Glutamatergic neuron (in vitro differentiated cells): ENCODE measurements around the gene GNAS-AS1. TPM values are rescaled to one million over a fixed set of nuclear protein-coding genes. Genes with fewer than 3 reads are reported as not detected.

Experiments
- DNase-seq: peaks from one replicate; pipeline ENCODE4 v3.0.0; 2022
- H3K27ac Mint-ChIP-seq: one replicate; pipeline ENCODE4 v1.8.0; 2020; ENCODE audit warnings: mild to moderate bottlenecking, mixed read lengths, inconsistent platforms; ENCODE audit not compliant: unreplicated experiment
- H3K27me3 Mint-ChIP-seq: one replicate; pipeline ENCODE4 v1.8.0; 2020; ENCODE audit warnings: mild to moderate bottlenecking, moderate library complexity, mixed read lengths, inconsistent platforms; ENCODE audit not compliant: unreplicated experiment
- H3K36me3 Mint-ChIP-seq: one replicate; pipeline ENCODE4 v1.8.0; 2020; ENCODE audit warnings: mild to moderate bottlenecking, mixed read lengths, inconsistent platforms; ENCODE audit not compliant: unreplicated experiment
- H3K4me1 Mint-ChIP-seq: one replicate; pipeline ENCODE4 v1.8.0; 2020; ENCODE audit warnings: mild to moderate bottlenecking, low read depth, mixed read lengths, inconsistent platforms; ENCODE audit not compliant: unreplicated experiment
- H3K4me3 Mint-ChIP-seq: one replicate; pipeline ENCODE4 v1.8.0; 2020; ENCODE audit warnings: mild to moderate bottlenecking, mixed read lengths, inconsistent platforms; ENCODE audit not compliant: unreplicated experiment
- H3K9me3 Mint-ChIP-seq: one replicate; pipeline ENCODE4 v1.8.0; 2020; ENCODE audit warnings: mild to moderate bottlenecking, moderate library complexity, mixed read lengths, inconsistent platforms; ENCODE audit not compliant: unreplicated experiment
- total RNA-seq: library from RNA; stranded (reverse); fragmentation: NEBNext Ultra II Directional; extraction: Animal tissue kit (Norgen Biotek cat#: 25700); gene quantifications from one replicate; pipeline ENCODE4 v1.2.1, GENCODE V29; 2021; ENCODE audit not compliant: unreplicated experiment
- TF ChIP-seq, protein P1 (sequence below): fragments of 200-600 bp; sonication (generic); IDR thresholded peaks from one replicate; pipeline ENCODE4 v1.5.0; 2021; ENCODE audit not compliant: partially characterized antibody, unreplicated experiment

The GNAS-AS1 gene
- total RNA-seq, 1 donor from 2014 or later, result 11.7 TPM

DNA sequence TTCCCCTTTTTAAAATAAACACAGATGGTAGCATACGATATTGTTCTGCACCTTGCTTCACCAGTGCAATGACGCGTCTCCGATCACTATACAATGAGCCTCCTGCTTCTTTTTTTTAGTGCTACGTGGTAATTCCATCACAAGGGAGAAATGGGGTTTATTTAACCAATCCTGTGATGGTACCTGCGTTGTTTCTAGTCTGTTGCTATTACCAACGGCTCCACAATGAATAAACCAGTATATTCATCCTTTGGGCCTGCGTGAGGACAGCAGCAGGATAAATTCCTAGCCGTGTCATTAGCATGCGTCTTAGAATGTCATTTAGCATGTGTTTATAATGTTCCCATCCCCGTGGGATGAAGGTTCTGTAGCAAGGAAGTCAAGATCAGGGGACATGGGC is 42.9 kb downstream of the GNAS-AS1 start:
- Mint-ChIP-seq H3K9me3 (peaks cover 5% of the 10 kb centered on the region), H3K4me1 (peaks cover 6% of the 10 kb centered on the region), H3K27ac (no peak overlapping the region), H3K36me3 (no peaks in the 10 kb centered on the region), H3K27me3 (no peaks in the 10 kb centered on the region), H3K4me3 (no peak overlapping the region)
- no peak for DNase-seq
- TF ChIP-seq, protein P1, sequence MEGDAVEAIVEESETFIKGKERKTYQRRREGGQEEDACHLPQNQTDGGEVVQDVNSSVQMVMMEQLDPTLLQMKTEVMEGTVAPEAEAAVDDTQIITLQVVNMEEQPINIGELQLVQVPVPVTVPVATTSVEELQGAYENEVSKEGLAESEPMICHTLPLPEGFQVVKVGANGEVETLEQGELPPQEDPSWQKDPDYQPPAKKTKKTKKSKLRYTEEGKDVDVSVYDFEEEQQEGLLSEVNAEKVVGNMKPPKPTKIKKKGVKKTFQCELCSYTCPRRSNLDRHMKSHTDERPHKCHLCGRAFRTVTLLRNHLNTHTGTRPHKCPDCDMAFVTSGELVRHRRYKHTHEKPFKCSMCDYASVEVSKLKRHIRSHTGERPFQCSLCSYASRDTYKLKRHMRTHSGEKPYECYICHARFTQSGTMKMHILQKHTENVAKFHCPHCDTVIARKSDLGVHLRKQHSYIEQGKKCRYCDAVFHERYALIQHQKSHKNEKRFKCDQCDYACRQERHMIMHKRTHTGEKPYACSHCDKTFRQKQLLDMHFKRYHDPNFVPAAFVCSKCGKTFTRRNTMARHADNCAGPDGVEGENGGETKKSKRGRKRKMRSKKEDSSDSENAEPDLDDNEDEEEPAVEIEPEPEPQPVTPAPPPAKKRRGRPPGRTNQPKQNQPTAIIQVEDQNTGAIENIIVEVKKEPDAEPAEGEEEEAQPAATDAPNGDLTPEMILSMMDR, result no peak

- Mint-ChIP-seq H3K27ac (no peak overlapping the region), H3K4me3 (no peak overlapping the region), H3K36me3 (no peaks in the 10 kb centered on the region), H3K4me1 (peaks cover 6% of the 10 kb centered on the region), H3K9me3 (peaks cover 3% of the 10 kb centered on the region), H3K27me3 (no peaks in the 10 kb centered on the region)
- TF ChIP-seq, protein P1, result no peak
- no peak for DNase-seq
Measured at GRCh38 chr20:58803533-58803932, 47.2 kb downstream of the GNAS-AS1 start.

- no peaks in the 10 kb centered on the region for H3K36me3 Mint-ChIP-seq
- H3K27ac Mint-ChIP-seq, result no peak overlapping the region
- peaks cover 3% of the 10 kb centered on the region for H3K9me3 Mint-ChIP-seq
- peaks cover 10% of the 10 kb centered on the region for H3K4me1 Mint-ChIP-seq
- no peak for DNase-seq
- TF ChIP-seq, protein P1, result no peak
- peaks cover 5% of the 10 kb centered on the region for H3K27me3 Mint-ChIP-seq
- no peak overlapping the region for H3K4me3 Mint-ChIP-seq
Measured at GRCh38 chr20:58802061-58802460, 48.6 kb downstream of the GNAS-AS1 start.

DNA sequence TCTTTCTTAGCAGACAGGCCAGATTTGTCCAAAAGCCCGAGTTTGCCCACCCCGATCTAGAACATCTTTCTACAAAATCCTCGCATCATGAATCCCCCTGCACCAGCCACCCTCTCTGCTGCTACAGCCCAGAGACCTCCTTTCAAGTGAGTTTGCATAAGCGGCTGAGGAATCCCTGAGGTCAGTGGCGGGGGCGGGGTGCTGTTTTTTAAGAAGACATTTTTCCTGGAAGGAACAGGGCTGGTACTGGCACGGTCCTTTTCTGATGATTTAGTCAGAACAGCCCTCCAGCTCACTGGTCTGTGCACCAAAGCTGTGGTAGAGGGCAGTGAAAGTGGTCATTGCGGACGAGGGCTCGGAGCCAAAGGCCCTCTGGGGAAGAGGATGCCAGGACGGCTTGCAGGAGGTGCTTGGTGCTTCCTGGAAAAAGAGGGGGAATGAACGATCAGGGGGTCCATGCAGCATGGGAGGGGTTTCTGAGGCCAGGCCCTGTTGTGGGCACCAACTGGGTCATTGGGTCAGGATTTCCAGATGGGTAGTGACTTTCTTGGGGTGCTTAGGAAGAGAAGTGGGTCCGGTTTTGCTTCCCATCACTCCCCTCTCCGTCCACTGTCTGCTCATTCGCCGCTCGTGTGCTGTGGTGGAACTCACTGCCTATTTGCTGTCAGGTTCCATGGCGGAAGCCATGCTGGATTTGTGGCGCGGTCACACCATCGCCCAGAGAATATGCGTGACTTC is 50.4 kb downstream of the GNAS-AS1 start:
- Mint-ChIP-seq H3K27ac (no peak overlapping the region), H3K36me3 (no peaks in the 10 kb centered on the region), H3K4me3 (no peak overlapping the region), H3K9me3 (peaks cover 2% of the 10 kb centered on the region), H3K4me1 (peaks cover 10% of the 10 kb centered on the region), H3K27me3 (peaks cover 9% of the 10 kb centered on the region)
- TF ChIP-seq, protein P1, result no peak
- no peak for DNase-seq
